Neural cell (in vitro differentiated cells): ENCODE data around the gene MACF1. TPM values are rescaled to one million over a fixed set of nuclear protein-coding genes. Genes with fewer than 3 reads are reported as not detected.

ENCODE experiments used
- H2AFZ ChIP-seq: fragments of 200-600, 300-800 bp; sonication (generic), shearing (Covaris generic); 2 replicates; pipeline ENCODE4 v1.6.0; 2014; ENCODE audit warnings: low read depth, mild to moderate bottlenecking, antibody characterized with exemption, low read length, moderate library complexity
- H3F3A ChIP-seq: fragments of 200-600 bp; shearing (Covaris generic); 2 replicates; pipeline ENCODE4 v1.6.1; 2016; ENCODE audit warnings: mild to moderate bottlenecking, moderate library complexity, mixed read lengths, antibody characterized with exemption, low read length; ENCODE audit not compliant: insufficient read depth, poor library complexity, severe bottlenecking
- H3K27ac ChIP-seq: fragments of 200-600, 300-800 bp; sonication (generic), shearing (Covaris generic); 2 replicates; pipeline ENCODE4 v1.5.1; 2014; ENCODE audit warnings: mild to moderate bottlenecking, low read length, moderate library complexity
- H3K27me3 ChIP-seq: fragments of 300-800, 200-600 bp; sonication (generic), shearing (Covaris generic); 2 replicates; pipeline ENCODE4 v1.6.0; 2014; ENCODE audit warnings: mild to moderate bottlenecking, low read depth, low read length, moderate library complexity; ENCODE audit not compliant: insufficient read depth
- H3K36me3 ChIP-seq: fragments of 300-800, 200-600 bp; sonication (generic), shearing (Covaris generic); 2 replicates; pipeline ENCODE4 v1.5.1; 2014; ENCODE audit warnings: mild to moderate bottlenecking, antibody characterized with exemption, low read length, moderate library complexity; ENCODE audit not compliant: insufficient read depth
- H3K4me2 ChIP-seq: fragments of 300-800, 200-600 bp; sonication (generic), shearing (Covaris generic); 2 replicates; pipeline ENCODE4 v1.6.0; 2014; ENCODE audit warnings: mild to moderate bottlenecking, low read length
- H3K4me3 ChIP-seq: fragments of 300-800, 200-600 bp; sonication (generic), shearing (Covaris generic); 2 replicates; pipeline ENCODE4 v1.5.1; 2014; ENCODE audit warnings: mild to moderate bottlenecking, low read length, moderate library complexity
- H3K79me2 ChIP-seq: fragments of 200-600 bp; shearing (Covaris generic); replicated peaks from 2 replicates; pipeline ENCODE4 v1.6.0; 2014; ENCODE audit warnings: mild to moderate bottlenecking, low read length, moderate library complexity; ENCODE audit not compliant: insufficient read depth
- H3K9ac ChIP-seq: fragments of 300-800, 200-600 bp; sonication (generic), shearing (Covaris generic); 2 replicates; pipeline ENCODE4 v1.6.1; 2016; ENCODE audit warnings: mild to moderate bottlenecking, low read length, mixed read lengths
- H3K9me2 ChIP-seq: fragments of 200-600 bp; shearing (Covaris generic); 2 replicates; pipeline ENCODE4 v1.6.1; 2016; ENCODE audit warnings: mild to moderate bottlenecking, low read length, mixed read lengths; ENCODE audit not compliant: insufficient read depth
- H3K9me3 ChIP-seq: fragments of 200-600, 300-800 bp; sonication (generic), shearing (Covaris generic); 2 replicates; pipeline ENCODE4 v1.6.1; 2016; ENCODE audit warnings: mild to moderate bottlenecking, mixed run types, low read length, moderate library complexity, mixed read lengths
- H4K20me1 ChIP-seq: fragments of 200-600 bp; shearing (Covaris generic); 2 replicates; pipeline ENCODE4 v1.6.1; 2016; ENCODE audit warnings: mild to moderate bottlenecking, mixed run types; ENCODE audit not compliant: insufficient read depth
- CTCF ChIP-seq: fragments of 450-650 bp; IDR thresholded peaks from 2 replicates; pipeline ENCODE4 v1.5.1; 2014; ENCODE audit warnings: antibody characterized with exemption, mild to moderate bottlenecking, moderate library complexity; ENCODE audit not compliant: poor library complexity, severe bottlenecking
- EP300 ChIP-seq: fragments of 450-650 bp; conservative IDR thresholded peaks from 2 replicates; pipeline ENCODE4 v1.6.1; 2014; ENCODE audit warnings: antibody characterized with exemption, mild to moderate bottlenecking, moderate library complexity; ENCODE audit not compliant: poor library complexity, severe bottlenecking
- EZH2 ChIP-seq: fragments of 200-600, 300-800 bp; shearing (Covaris generic), sonication (generic); IDR thresholded peaks from 2 replicates; pipeline ENCODE4 v1.6.1; 2014; ENCODE audit warnings: antibody characterized with exemption, low read length, borderline replicate concordance, mild to moderate bottlenecking; ENCODE audit not compliant: insufficient read depth, poor library complexity, severe bottlenecking
- MXI1 ChIP-seq: fragments of 450-650 bp; conservative IDR thresholded peaks from 2 replicates; pipeline ENCODE4 v1.6.1; 2014; ENCODE audit warnings: antibody characterized with exemption, mild to moderate bottlenecking; ENCODE audit not compliant: poor library complexity, severe bottlenecking
- POLR2AphosphoS5 ChIP-seq: IDR thresholded peaks from 2 replicates; pipeline ENCODE4 v1.6.1; 2012
- RAD21 ChIP-seq: fragments of 450-650 bp; conservative IDR thresholded peaks from 2 replicates; pipeline ENCODE4 v1.6.1; 2014; ENCODE audit warnings: antibody characterized with exemption, mild to moderate bottlenecking, moderate library complexity
- REST ChIP-seq: IDR thresholded peaks from 2 replicates; pipeline ENCODE4 v1.6.1; 2012; ENCODE audit warnings: borderline replicate concordance
- SMC3 ChIP-seq: fragments of 450-650 bp; conservative IDR thresholded peaks from 2 replicates; pipeline ENCODE4 v1.6.1; 2014; ENCODE audit warnings: antibody characterized with exemption, mild to moderate bottlenecking, moderate library complexity; ENCODE audit not compliant: poor library complexity
- TAF1 ChIP-seq: IDR thresholded peaks from 2 replicates; pipeline ENCODE4 v1.6.1; 2012; ENCODE audit warnings: low read depth
- polyA plus RNA-seq: library from polyadenylated mRNA; depleted of rRNA; stranded (reverse); fragments of >200 nt; gene quantifications from 2 replicates; pipeline ENCODE4 v1.2.3, GENCODE V29; 2014

The MACF1 gene
- polyA plus RNA-seq, 1 donor from 2014 or later: 176 TPM

GRCh38 chr1:39301606-39302005, 97.1 kb downstream of the MACF1 start:
- Histone ChIP-seq H4K20me1 (no peaks in the 10 kb centered on the region), H3K27me3 (no peaks in the 10 kb centered on the region), H3K9me2 (no peaks in the 10 kb centered on the region), H3K79me2 (no peaks in the 10 kb centered on the region), H3K36me3 (peaks cover 8% of the 10 kb centered on the region), H3F3A (no peaks in the 10 kb centered on the region), H3K9ac (no peak overlapping the region), H3K9me3 (no peaks in the 10 kb centered on the region), H3K4me2 (no peak overlapping the region), H2AFZ (no peak overlapping the region), H3K4me3 (no peak overlapping the region), H3K27ac (no peak overlapping the region)
- TF ChIP-seq CTCF (no peak), SMC3 (no peak), EZH2 (no peak), POLR2AphosphoS5 (no peak), RAD21 (no peak), TAF1 (no peak), EP300 (no peak), REST (no peak), MXI1 (no peak)

- Histone ChIP-seq H3K9ac (no peak overlapping the region), H3K36me3 (peaks cover 2% of the 10 kb centered on the region), H4K20me1 (no peaks in the 10 kb centered on the region), H3K4me2 (no peak overlapping the region), H3K9me2 (no peaks in the 10 kb centered on the region), H2AFZ (no peak overlapping the region), H3K27ac (no peak overlapping the region), H3K4me3 (no peak overlapping the region), H3K9me3 (no peaks in the 10 kb centered on the region), H3K27me3 (no peaks in the 10 kb centered on the region), H3F3A (no peaks in the 10 kb centered on the region), H3K79me2 (no peaks in the 10 kb centered on the region)
- TF ChIP-seq CTCF (no peak), EZH2 (no peak)
Observed at GRCh38 chr1:39305555-39305954, 101.1 kb downstream of the MACF1 start.
